GM06990 (cell line): ENCODE data around the gene JAKMIP2.

ENCODE experiments used
- DNase-seq: peaks from one replicate; pipeline ENCODE4 v3.0.0-alpha.2; 2011; ENCODE audit not compliant: insufficient read length; ENCODE audit errors: extremely low read depth
- H3K27me3 ChIP-seq: replicated peaks from 2 replicates; pipeline ENCODE4 v1.6.0; 2011; ENCODE audit warnings: low read length; ENCODE audit not compliant: control insufficient read depth, insufficient read depth
- H3K36me3 ChIP-seq: 2 replicates; pipeline ENCODE4 v1.5.1; 2011; ENCODE audit warnings: low read length; ENCODE audit not compliant: control insufficient read depth, insufficient read depth
- H3K4me3 ChIP-seq: replicated peaks from 2 replicates; pipeline ENCODE4 v1.5.1; 2011; ENCODE audit warnings: low read depth, mild to moderate bottlenecking, control low read depth, low read length
- CTCF ChIP-seq: IDR thresholded peaks from 2 replicates; pipeline ENCODE4 v1.5.1; 2011; ENCODE audit warnings: low read length, control low read depth, mild to moderate bottlenecking, inconsistent platforms; ENCODE audit not compliant: insufficient read depth, poor library complexity, severe bottlenecking

JAKMIP2 gene

GRCh38 chr5:147759441-147759840 lies 23.1 kb downstream of the JAKMIP2 start:
- no peak for DNase-seq
- TF ChIP-seq CTCF: no peak
- Histone ChIP-seq H3K4me3 (no peak overlapping the region), H3K36me3 (no peaks in the 10 kb centered on the region), H3K27me3 (no peaks in the 10 kb centered on the region)

GRCh38 chr5:147756566-147756965 lies 26.0 kb downstream of the JAKMIP2 start:
- H3K4me3 ChIP-seq: no peak overlapping the region
- no peaks in the 10 kb centered on the region for H3K27me3 ChIP-seq
- DNase-seq: no peak
- TF ChIP-seq CTCF: no peak
- H3K36me3 ChIP-seq: no peaks in the 10 kb centered on the region

GRCh38 chr5:147754372-147755122 lies 28.0 kb downstream of the JAKMIP2 start:
- DNase-seq: no peak
- Histone ChIP-seq H3K27me3 (no peaks in the 10 kb centered on the region), H3K4me3 (no peak overlapping the region), H3K36me3 (no peaks in the 10 kb centered on the region)
- no peak for TF ChIP-seq CTCF

- no peak for DNase-seq
- no peak for TF ChIP-seq CTCF
- Histone ChIP-seq H3K36me3 (no peaks in the 10 kb centered on the region), H3K4me3 (no peak overlapping the region), H3K27me3 (no peaks in the 10 kb centered on the region)
These were observed 28.8 kb downstream of the JAKMIP2 start for GRCh38 chr5:147753765-147754164.

- no peak for DNase-seq
- Histone ChIP-seq H3K36me3 (no peaks in the 10 kb centered on the region), H3K27me3 (no peaks in the 10 kb centered on the region), H3K4me3 (no peak overlapping the region)
- TF ChIP-seq CTCF: no peak
These were observed 29.8 kb downstream of the JAKMIP2 start for GRCh38 chr5:147752666-147753290.
